GM12878 (cell line): ENCODE data around the gene SMAD9. TPM values are rescaled to one million over a fixed set of nuclear protein-coding genes. Genes with fewer than 3 reads are reported as not detected.
A peak's percentile ranks its signal among the peaks of the same experiment; 100 is the strongest.

Source experiments
- CBFB ChIP-seq: IDR thresholded peaks from 2 replicates; pipeline ENCODE4 v1.6.1; 2016; ENCODE audit warnings: antibody characterized with exemption, low read depth
- CBX3 ChIP-seq: fragments of 200-600 bp; sonication (generic); IDR thresholded peaks from 2 replicates; pipeline ENCODE4 v1.6.1; 2016; ENCODE audit warnings: low read depth, borderline replicate concordance
- ESRRA ChIP-seq: IDR thresholded peaks from 2 replicates; pipeline ENCODE4 v1.6.1; 2012; ENCODE audit warnings: mild to moderate bottlenecking, low read length, improper control_type of control experiment
- HCFC1 ChIP-seq: fragments of 150-350 bp; IDR thresholded peaks from 2 replicates; pipeline ENCODE4 v1.6.1; 2014; ENCODE audit warnings: low read length
- HSF1 ChIP-seq: fragments of 150-350 bp; IDR thresholded peaks from 2 replicates; pipeline ENCODE4 v1.6.1; 2014; ENCODE audit warnings: mild to moderate bottlenecking, low read depth, low read length
- MAX ChIP-seq: IDR thresholded peaks from 2 replicates; pipeline ENCODE4 v1.6.1; 2012; ENCODE audit warnings: low read depth, low read length, improper control_type of control experiment
- MYC ChIP-seq: IDR thresholded peaks from 2 replicates; pipeline ENCODE4 v1.6.1; 2011; ENCODE audit warnings: mild to moderate bottlenecking, low read length, moderate library complexity, inconsistent platforms; ENCODE audit not compliant: insufficient read depth, insufficient replicate concordance, insufficient read length, severe bottlenecking
- NBN ChIP-seq: fragments of 450-650 bp; IDR thresholded peaks from 2 replicates; pipeline ENCODE4 v1.6.1; 2016
- PRDM15 ChIP-seq: fragments of 450-650 bp; formaldehyde crosslinking; IDR thresholded peaks from 2 replicates; pipeline ENCODE4 v1.4.0; 2020; ENCODE audit warnings: mild to moderate bottlenecking, moderate library complexity
- RFX5 ChIP-seq: IDR thresholded peaks from 2 replicates; pipeline ENCODE4 v1.6.1; 2011; ENCODE audit warnings: low read depth, low read length, improper control_type of control experiment
- SREBF1 ChIP-seq: IDR thresholded peaks from 2 replicates; pipeline ENCODE4 v1.6.1; 2012; ENCODE audit warnings: mild to moderate bottlenecking, low read length
- YBX1 ChIP-seq: fragments of 450-650 bp; IDR thresholded peaks from 2 replicates; pipeline ENCODE4 v1.6.1; 2016; ENCODE audit warnings: antibody characterized with exemption
- ZBTB11 ChIP-seq: fragments of 450-650 bp; formaldehyde crosslinking; IDR thresholded peaks from 2 replicates; pipeline ENCODE4 v1.5.0; 2022; ENCODE audit warnings: mild to moderate bottlenecking, missing genetic modification characterization
- ZNF274 ChIP-seq: IDR thresholded peaks from one replicate; pipeline ENCODE4 v1.8.0; 2011; ENCODE audit not compliant: insufficient read length, insufficient read depth
- ZNF687 ChIP-seq: fragments of 450-650 bp; IDR thresholded peaks from 2 replicates; pipeline ENCODE4 v1.6.1; 2017; ENCODE audit warnings: mild to moderate bottlenecking, moderate library complexity
- polyA plus RNA-seq, 11 experiments: library from polyadenylated mRNA; depleted of rRNA in 4 of 11; unstranded in 6 of 11; stranded (reverse) in 5 of 11; fragments of >200 nt; fragmentation: Nextera tagmentation in 4 of 11; fragmentation: Illumina TruSeq in 1 of 11; extraction: Ambion mirVana in 4 of 11; extraction: Trizol in 1 of 11; gene quantifications; 1 replicate in 1 of 11; 2 replicates in 10 of 11; pipeline versions ENCODE4 v1.2.1 to v1.2.3, GENCODE V29; 2011 to 2016; ENCODE audit warnings: inconsistent platforms in 2 of 11, missing spikeins in 2 of 11, low read depth in 1 of 11
- total RNA-seq, 4 experiments: library from RNA; depleted of rRNA in 3 of 4; stranded (reverse); fragments of >200 nt in 3 of 4; fragmentation: Illumina TruSeq in 1 of 4; extraction: Trizol in 1 of 4; gene quantifications; 2 replicates each; pipeline versions ENCODE4 v1.2.1 to v1.2.3, GENCODE V29; 2013 to 2021

SMAD9 gene
- total and polyA plus RNA-seq, 10 of the 15 experiments (the other 5 are each of a cell fraction or from before 2014, with no cell fraction given), result 0.22 to 0.69 (median 0.42) TPM; not detected in 6

GRCh38 chr13:36818804-36819738 lies 101.0 kb downstream of the SMAD9 start, which contains the start of gene RFXAP (continued):
- peak; percentile 80 for TF ChIP-seq ZNF687
- no peak for TF ChIP-seq NBN
- TF ChIP-seq RFX5, result no peak
- TF ChIP-seq PRDM15 (CRISPR knock-in tag), result no peak
- no peak for TF ChIP-seq ZBTB11
- no peak for TF ChIP-seq ZNF274
- TF ChIP-seq ESRRA, result no peak
- TF ChIP-seq MAX, result no peak
- no peak for TF ChIP-seq YBX1
- peak; percentile 21; the same call in 1 of the 2 replicates for TF ChIP-seq HCFC1
- no peak for TF ChIP-seq SREBF1
- no peak for TF ChIP-seq MYC
- TF ChIP-seq CBX3, result no peak
- TF ChIP-seq HSF1, result no peak
- TF ChIP-seq CBFB, result 0 out of 2 replicates have a peak, but pooled peaks have one; percentile 38
